Prostate gland (tissue), 2 donors: Measurements from ENCODE around the gene PDE2A. TPM values are rescaled to one million over a fixed set of nuclear protein-coding genes. Genes with fewer than 3 reads are reported as not detected.

Experiments used
- DNase-seq: peaks from one replicate; pipeline ENCODE4 v3.0.0-alpha.2; 2019; ENCODE audit warnings: low spot score
- H3K27ac ChIP-seq, 2 donors: fragments of 200-600 bp; sonication (generic); 2 replicates each; pipeline ENCODE4 v1.5.1; 2017 to 2019
- H3K27me3 ChIP-seq: fragments of 200-600 bp; sonication (generic); replicated peaks from 2 replicates; pipeline ENCODE4 v1.5.1; 2019; ENCODE audit not compliant: insufficient read depth
- H3K36me3 ChIP-seq, 2 donors: fragments of 200-600 bp; sonication (generic); 1 replicate in 1 of 2; 2 replicates in 1 of 2; pipeline versions ENCODE4 v1.5.1 to v1.8.1; 2017 to 2019
- H3K4me1 ChIP-seq: fragments of 200-600 bp; sonication (generic); replicated peaks from 2 replicates; pipeline ENCODE4 v1.5.1; 2019
- H3K4me3 ChIP-seq, 2 donors: fragments of 200-600 bp; sonication (generic); 2 replicates each; pipeline ENCODE4 v1.5.1; 2017 to 2019
- H3K9me3 ChIP-seq: fragments of 200-600 bp; sonication (generic); 2 replicates; pipeline ENCODE4 v1.5.1; 2017
- CTCF ChIP-seq, 4 experiments: fragments of 200-600 bp in 2 of 4; fragments of 450-650 bp in 2 of 4; sonication (generic) in 2 of 4; IDR thresholded peaks; 1 replicate in 3 of 4; 2 replicates in 1 of 4; pipeline ENCODE4 v1.5.1; 2016 to 2019; ENCODE audit warnings: antibody characterized with exemption in 4 of 4, mild to moderate bottlenecking in 2 of 4, moderate library complexity in 2 of 4
- POLR2A ChIP-seq: fragments of 450-650 bp; IDR thresholded peaks from one replicate; pipeline ENCODE4 v1.6.1; 2016; ENCODE audit warnings: antibody characterized with exemption, mild to moderate bottlenecking
- POLR2AphosphoS5 ChIP-seq: sonication (generic); formaldehyde crosslinking; IDR thresholded peaks from one replicate; pipeline ENCODE4 v1.6.1; 2017; ENCODE audit warnings: antibody characterized with exemption
- WGBS: methylation state at CpG from one replicate; pipeline ENCODE4 v1.1.5; 2018; 5-methylcytosine and 5-hydroxymethylcytosine counted together
- intact Hi-C: fragments of 100-400 bp; cut with DNase I; formaldehyde crosslinking; loops from one replicate; pipeline ENCODE4 v1.14.2; 2022
- total RNA-seq, 2 donors: library from RNA; depleted of rRNA; stranded (reverse); fragments of >200 nt; gene quantifications; one replicate each; pipeline ENCODE4 v1.1.0, GENCODE V29; 2016

PDE2A gene
- total RNA-seq, 2 donors from 2014 or later: 24.2 to 47.7 TPM

GRCh38 chr11:72657411-72658100 lies 16.7 kb downstream of the PDE2A start:
- H3K36me3 ChIP-seq: no peaks in the 10 kb centered on the region
- WGBS: 79% methylated on average over 5 of the region's 6 CpGs
- no peak for TF ChIP-seq CTCF (IDR thresholded peaks at IDR 0.05)
- TF ChIP-seq POLR2A: no peak
- TF ChIP-seq POLR2AphosphoS5: no peak
- no peaks in the 10 kb centered on the region for H3K27me3 ChIP-seq
- no peaks in the 10 kb centered on the region for H3K4me1 ChIP-seq
- no peak overlapping the region for H3K4me3 ChIP-seq
- no peak for DNase-seq
- intact Hi-C loops: no loop called here
- no peaks in the 10 kb centered on the region for H3K9me3 ChIP-seq
- H3K27ac ChIP-seq: no peak overlapping the region

- Histone ChIP-seq H3K9me3 (no peaks in the 10 kb centered on the region), H3K4me3 (no peak overlapping the region), H3K27ac (no peak overlapping the region), H3K27me3 (no peaks in the 10 kb centered on the region), H3K36me3 (no peaks in the 10 kb centered on the region), H3K4me1 (no peaks in the 10 kb centered on the region)
- no peak for DNase-seq
- TF ChIP-seq POLR2AphosphoS5 (no peak), CTCF (IDR thresholded peaks at IDR 0.05) (no peak), POLR2A (no peak)
- WGBS: 70% methylated on average over 11 of the region's 11 CpGs
- intact Hi-C loops: no loop called here
Measured at GRCh38 chr11:72655896-72656464, 18.2 kb downstream of the PDE2A start.

- intact Hi-C loops: no loop called here
- H3K27ac ChIP-seq: no peak overlapping the region
- no peaks in the 10 kb centered on the region for H3K36me3 ChIP-seq
- no peaks in the 10 kb centered on the region for H3K9me3 ChIP-seq
- H3K4me1 ChIP-seq: no peaks in the 10 kb centered on the region
- H3K27me3 ChIP-seq: no peaks in the 10 kb centered on the region
- H3K4me3 ChIP-seq: no peak overlapping the region
- TF ChIP-seq POLR2AphosphoS5 (no peak), POLR2A (no peak), CTCF (IDR thresholded peaks at IDR 0.05) (no peak)
- no peak for DNase-seq
- WGBS: 71% methylated on average over 8 of the region's 8 CpGs
Measured at GRCh38 chr11:72655014-72655413, 19.2 kb downstream of the PDE2A start.

GRCh38 chr11:72653649-72654048 lies 20.6 kb downstream of the PDE2A start:
- no peaks in the 10 kb centered on the region for H3K36me3 ChIP-seq
- H3K27me3 ChIP-seq: no peaks in the 10 kb centered on the region
- TF ChIP-seq POLR2A (no peak), POLR2AphosphoS5 (no peak), CTCF (IDR thresholded peaks at IDR 0.05) (no peak)
- no peak overlapping the region for H3K27ac ChIP-seq
- intact Hi-C loops: no loop called here
- 93% methylated on average over 3 of the region's 3 CpGs for WGBS
- DNase-seq: no peak
- H3K4me3 ChIP-seq: no peak overlapping the region
- H3K9me3 ChIP-seq: no peaks in the 10 kb centered on the region
- H3K4me1 ChIP-seq: no peaks in the 10 kb centered on the region
